ENCODE results near the gene TUFT1. TPM values are rescaled to one million over a fixed set of nuclear protein-coding genes. Genes with fewer than 3 reads are reported as not detected.

Gene TUFT1
- total and polyA plus RNA-seq, 2 of the 13 experiments (the other 11 are each of a cell fraction or from before 2014, with no cell fraction given): 6.4 to 7.3 TPM

- TF ChIP-seq ESRRA (CRISPR knock-in tag; IDR thresholded peaks at IDR 0.05; ENCODE audit: low read depth) (no peak), ZNF775 (CRISPR knock-in tag; IDR thresholded peaks at IDR 0.05; ENCODE audit: borderline replicate concordance) (no peak), MAFG (CRISPR knock-in tag; IDR thresholded peaks at IDR 0.05) (no peak), ZNF639 (CRISPR knock-in tag; conservative IDR thresholded peaks at IDR 0.05) (no peak), ZNF451 (CRISPR knock-in tag; IDR thresholded peaks at IDR 0.05) (peak; percentile 49; the same call in 1 of the 2 replicates), POGZ (CRISPR knock-in tag; IDR thresholded peaks at IDR 0.05) (peak; percentile 57), HIVEP1 (CRISPR knock-in tag; IDR thresholded peaks at IDR 0.05) (peak; percentile 86), YEATS4 (CRISPR knock-in tag; IDR thresholded peaks at IDR 0.05; ENCODE audit: borderline replicate concordance) (peak; percentile 64; the same call in 1 of the 2 replicates), AKAP8 (CRISPR knock-in tag; IDR thresholded peaks at IDR 0.05) (0 out of 2 replicates have a peak, but pooled peaks have one; percentile 46), ZNF143 (CRISPR knock-in tag; IDR thresholded peaks at IDR 0.05) (peak; percentile 63), ZBTB7B (CRISPR knock-in tag; IDR thresholded peaks at IDR 0.05) (peak; percentile 50; the same call in 1 of the 2 replicates), TFE3 (CRISPR knock-in tag; IDR thresholded peaks at IDR 0.05) (peak; percentile 59), ZNF556 (CRISPR knock-in tag; IDR thresholded peaks at IDR 0.05; ENCODE audit: borderline replicate concordance) (no peak), PITX1 (CRISPR knock-in tag; IDR thresholded peaks at IDR 0.05) (peak; percentile 70), NFIC (IDR thresholded peaks at IDR 0.05; ENCODE audit: low read length) (peak; percentile 75), BHLHE40 (IDR thresholded peaks at IDR 0.05; ENCODE audit: low read length) (peak; percentile 82), HMGXB4 (CRISPR knock-in tag; IDR thresholded peaks at IDR 0.05; ENCODE audit: borderline replicate concordance in 1 of 2, low read depth in 1 of 2) (peak in 1 of 2 experiments; percentile 45; a peak in 1 of 4 replicates)
- TF ChIP-seq, protein P1, sequence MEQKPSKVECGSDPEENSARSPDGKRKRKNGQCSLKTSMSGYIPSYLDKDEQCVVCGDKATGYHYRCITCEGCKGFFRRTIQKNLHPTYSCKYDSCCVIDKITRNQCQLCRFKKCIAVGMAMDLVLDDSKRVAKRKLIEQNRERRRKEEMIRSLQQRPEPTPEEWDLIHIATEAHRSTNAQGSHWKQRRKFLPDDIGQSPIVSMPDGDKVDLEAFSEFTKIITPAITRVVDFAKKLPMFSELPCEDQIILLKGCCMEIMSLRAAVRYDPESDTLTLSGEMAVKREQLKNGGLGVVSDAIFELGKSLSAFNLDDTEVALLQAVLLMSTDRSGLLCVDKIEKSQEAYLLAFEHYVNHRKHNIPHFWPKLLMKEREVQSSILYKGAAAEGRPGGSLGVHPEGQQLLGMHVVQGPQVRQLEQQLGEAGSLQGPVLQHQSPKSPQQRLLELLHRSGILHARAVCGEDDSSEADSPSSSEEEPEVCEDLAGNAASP (CRISPR knock-in tag; IDR thresholded peaks at IDR 0.05; ENCODE audit: borderline replicate concordance): peak; percentile 87
Observed at GRCh38 chr1:151547119-151547899, 7.2 kb downstream of the TUFT1 start (continued).
